NCI-H1417 treated with DMSO at 0.1 percent for 48 hours (cell line): ENCODE data around the gene ELAVL3.
A peak's percentile ranks its signal among the peaks of the same experiment; 100 is the strongest.

ENCODE experiments used
- DNase-seq: peaks from one replicate; lab custom pipeline; 2025; lab: John Stamatoyannopoulos, UW

The ELAVL3 gene

DNA sequence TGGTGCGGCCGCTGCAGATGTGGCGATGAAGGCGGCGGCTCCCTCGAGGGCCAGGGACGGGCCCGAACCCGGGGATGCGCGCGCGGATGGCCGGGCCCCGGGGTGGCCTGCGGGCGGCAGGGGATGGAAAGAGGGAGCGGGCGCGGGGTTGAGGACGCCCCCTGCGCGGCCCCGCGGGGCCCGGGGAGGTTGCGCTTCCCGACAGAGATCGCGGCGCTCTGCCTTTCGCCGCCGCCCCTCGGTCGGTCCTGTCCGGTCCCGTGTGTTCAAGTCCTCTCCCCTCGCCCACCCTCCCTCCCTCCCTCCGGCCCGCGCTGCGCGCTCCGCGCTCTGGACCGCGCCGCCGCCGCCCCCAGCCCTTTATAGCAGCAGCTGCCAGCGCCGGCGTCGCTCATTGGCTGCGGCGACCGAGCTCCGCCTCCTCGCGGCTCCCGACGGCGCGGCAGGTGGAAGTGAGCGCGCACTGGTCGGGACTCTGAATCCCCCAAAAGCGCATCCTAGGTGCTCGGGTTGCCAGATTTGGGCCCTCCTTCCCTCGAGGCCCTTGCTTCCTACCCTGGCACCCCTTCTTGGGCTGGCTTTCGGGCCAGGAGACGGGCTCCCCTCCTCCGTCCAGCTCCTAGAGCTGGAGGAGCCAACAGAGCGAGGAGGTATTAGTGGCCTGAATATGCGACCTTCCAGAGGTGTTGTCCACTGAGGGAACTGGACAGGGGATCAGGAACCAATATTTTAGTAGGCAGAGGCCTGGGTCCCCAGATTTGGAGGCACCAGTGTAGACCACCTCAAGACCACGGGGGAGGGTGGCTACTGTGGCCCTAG lies at the start of gene ELAVL3:
Gene ELAVL3, minus strand, starts transcription at position 332 of the 819 bp plus-strand sequence. CDS start 438 bp downstream, outside the sequence.
- no peak for DNase-seq

DNA sequence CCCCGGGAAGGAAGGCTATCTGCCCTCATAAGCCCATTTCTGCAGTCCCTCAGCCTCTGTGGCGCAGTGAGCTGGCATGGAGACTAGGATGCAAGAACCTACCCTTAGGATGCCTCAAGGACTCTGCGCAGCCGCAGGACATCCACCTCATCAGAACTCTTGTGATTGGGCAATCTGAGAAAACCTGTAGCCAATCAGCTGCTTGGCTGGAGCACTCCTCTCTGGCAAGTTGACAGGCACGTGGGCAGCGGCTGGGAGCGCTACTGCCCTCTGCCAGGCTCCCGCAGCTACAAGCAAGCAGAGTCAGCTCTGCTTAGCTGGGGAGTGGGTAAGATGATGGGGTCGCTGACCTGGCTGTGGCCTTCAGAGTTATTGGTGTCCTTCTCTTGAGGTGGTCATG lies 49.6 kb upstream of the ELAVL3 start:
- peak; percentile 19 for DNase-seq

DNA sequence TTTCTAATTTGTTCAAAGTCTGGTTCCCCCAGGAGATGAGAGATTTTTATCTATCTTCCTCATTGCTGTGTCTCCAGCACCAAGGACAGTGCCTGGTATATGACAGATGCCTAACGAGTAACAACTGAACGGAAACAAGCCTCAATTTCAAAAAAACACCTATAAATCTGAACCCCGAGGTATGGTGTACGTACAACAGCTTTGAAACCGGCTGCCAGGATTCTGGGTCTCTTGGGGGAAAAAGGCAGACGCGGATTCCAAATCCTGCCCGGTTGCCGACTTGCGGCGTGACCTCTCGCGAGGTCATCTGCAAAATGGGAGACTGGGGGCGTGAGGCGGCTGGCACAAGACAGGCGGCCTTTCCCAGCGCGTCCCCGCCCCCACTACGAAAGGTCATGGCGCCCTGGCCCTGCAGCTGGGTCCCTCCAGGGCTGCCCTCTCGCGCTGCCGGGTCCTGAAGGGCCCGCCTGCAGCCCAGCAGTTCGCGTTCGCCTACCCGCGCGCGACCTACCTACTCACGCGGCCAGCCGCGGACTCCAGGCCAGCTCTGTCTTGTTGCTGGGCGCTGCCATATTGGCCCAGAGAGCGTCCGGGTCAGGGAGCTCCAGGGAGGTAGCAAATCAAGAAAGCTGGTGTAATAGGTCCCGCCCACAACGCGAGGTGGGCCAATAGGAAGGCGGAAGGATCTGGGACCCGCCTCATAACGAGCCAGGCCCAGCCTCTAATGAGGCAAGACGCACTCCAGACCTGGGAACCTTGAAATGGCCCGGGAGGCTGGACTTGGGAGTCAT lies 47.9 kb upstream of the ELAVL3 start, which contains the start of gene ECSIT:
Gene ECSIT, minus strand, starts transcription at position 584 of the 791 bp plus-strand sequence. CDS start 9,964 bp downstream, outside the sequence.
- peak; percentile 97 for DNase-seq

DNA sequence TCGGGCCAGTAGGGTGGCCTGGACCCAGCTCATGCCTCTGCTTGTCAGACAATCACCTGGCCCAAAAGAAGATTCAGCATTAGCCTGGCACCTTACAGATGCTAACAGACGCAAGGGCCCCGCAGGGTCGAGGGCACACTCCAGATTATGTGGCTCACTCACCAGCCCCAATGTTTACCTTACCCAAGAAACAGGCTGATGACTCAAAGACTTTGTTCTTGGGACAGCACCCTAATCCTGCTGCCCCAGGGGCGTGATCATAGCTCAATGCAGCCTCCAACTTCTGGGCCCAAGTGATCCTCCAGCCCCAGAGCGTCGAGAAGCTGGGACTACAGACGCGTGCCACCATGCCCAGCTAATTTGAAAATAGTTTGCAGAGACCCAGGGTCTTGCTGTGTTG lies 38.3 kb upstream of the ELAVL3 start:
- DNase-seq = no peak

GRCh38 chr19:11513946-11514345 lies 33.1 kb upstream of the ELAVL3 start:
- no peak for DNase-seq

GRCh38 chr19:11510444-11510843 lies 29.6 kb upstream of the ELAVL3 start:
- DNase-seq = no peak

DNA sequence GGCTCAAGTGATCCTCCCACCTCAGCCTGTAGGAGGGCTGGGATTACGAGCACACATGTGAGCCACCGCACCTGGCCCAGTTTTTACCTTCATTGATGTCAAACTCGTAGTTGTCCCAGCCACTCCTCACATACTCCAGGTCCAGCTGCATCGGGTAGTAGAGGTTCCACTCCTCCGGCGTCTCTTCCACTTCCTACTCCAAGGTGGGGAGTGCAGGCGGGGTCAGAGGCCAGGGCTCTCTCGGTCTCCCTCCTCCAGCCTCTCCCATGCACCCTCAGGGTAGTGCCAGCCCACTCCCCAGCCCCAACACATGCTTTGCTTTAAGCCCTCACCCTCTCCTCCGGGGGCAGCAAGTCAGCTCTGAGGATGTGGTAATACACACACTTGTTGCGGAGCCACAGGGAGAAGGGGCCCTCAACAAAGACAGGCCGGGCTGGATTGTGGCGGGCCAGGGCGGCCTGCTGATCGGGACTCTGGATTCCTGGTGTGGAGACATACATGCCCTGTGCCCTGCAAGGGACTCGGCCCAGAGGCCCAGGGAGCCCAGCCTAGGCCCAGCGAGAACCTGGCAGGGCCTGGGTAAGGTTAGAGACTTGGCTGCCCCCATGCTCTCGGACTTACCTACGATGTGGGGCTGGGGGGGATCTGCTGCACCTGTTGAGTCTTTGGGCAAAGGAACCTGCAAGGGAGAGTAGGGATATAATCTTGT lies 26.7 kb upstream of the ELAVL3 start:
- DNase-seq = no peak

DNA sequence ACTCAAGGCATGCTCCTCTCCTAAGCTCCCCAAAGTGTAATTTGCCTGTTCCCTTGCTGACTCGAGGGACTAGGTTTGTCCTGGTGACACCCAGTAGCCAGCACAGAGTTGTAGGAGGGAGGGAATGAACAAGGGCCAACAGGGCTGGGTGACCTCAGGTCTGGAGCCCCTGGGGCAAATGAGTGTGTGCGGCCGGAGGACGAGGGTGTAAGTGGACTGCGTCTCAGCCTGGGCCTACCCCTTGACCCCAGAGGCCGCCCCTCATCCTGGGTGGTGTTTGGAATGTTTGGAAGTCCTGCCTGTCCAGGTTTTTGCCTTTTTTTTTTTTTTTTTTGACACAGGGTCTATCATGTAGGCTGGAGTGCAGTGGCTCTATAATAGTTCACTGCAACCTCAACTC lies 26.1 kb upstream of the ELAVL3 start:
- no peak for DNase-seq

DNA sequence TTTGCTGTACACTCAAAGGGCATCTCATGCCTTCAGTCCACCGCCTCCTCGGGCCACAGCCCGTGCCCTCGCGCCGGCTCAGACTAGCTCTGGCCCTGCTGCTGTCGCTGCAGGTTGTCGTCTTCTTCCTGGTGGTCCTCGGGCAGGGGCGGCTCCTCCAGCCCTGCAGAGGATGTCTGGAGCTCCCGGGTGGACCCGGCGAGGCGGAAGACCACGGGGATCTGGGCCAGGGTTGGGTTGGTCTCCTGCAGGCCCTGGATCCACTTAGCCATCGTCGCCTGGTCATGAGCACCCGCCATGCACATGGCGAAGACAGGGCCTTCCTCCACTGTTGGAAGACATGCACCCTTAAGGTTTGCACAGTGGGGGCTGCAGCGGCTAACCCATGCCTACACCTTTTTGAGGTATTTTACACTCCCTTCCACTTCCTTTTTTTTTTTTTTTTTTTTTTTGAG lies 25.3 kb upstream of the ELAVL3 start:
- DNase-seq = no peak

- peak; percentile 84 for DNase-seq
Measured at GRCh38 chr19:11505504-11506100, 24.8 kb upstream of the ELAVL3 start, which contains the start of gene ZNF653. TSS of gene ZNF653 (minus strand) at chr19:11505839. CDS start at chr19:11505786, 53 bp downstream.

DNA sequence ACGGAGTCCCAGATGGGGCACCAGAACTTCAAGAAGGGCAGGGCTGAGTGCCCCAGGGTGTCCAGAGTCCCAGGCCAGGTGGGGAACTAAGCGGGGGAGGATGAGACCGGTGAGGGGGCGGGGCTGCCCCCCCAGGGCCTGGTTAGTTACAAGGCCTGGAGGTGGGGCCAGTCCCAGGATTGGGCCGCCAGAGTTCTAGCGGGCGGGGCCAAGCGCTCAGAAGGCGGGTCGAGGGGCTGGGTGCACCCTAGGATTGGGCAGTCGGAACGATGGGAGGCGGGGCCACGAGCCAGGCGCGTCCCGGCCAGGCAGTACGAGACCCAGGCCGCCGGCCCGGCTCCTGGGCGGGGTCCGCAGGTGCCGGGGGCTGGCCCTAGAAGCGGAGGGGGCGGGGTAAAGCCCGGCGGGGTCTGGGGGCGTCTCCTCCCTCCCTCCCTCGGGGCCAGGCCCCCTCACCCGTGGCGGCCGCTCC lies 24.2 kb upstream of the ELAVL3 start:
- peak; percentile 80 for DNase-seq

- no peak for DNase-seq
Measured at GRCh38 chr19:11504502-11505031, 23.7 kb upstream of the ELAVL3 start.

- DNase-seq = no peak
Measured at GRCh38 chr19:11499890-11500420, 19.1 kb upstream of the ELAVL3 start.

- DNase-seq = no peak
Measured at GRCh38 chr19:11499220-11499726, 18.4 kb upstream of the ELAVL3 start.

- no peak for DNase-seq
Measured at GRCh38 chr19:11496391-11497163, 15.7 kb upstream of the ELAVL3 start.

DNA sequence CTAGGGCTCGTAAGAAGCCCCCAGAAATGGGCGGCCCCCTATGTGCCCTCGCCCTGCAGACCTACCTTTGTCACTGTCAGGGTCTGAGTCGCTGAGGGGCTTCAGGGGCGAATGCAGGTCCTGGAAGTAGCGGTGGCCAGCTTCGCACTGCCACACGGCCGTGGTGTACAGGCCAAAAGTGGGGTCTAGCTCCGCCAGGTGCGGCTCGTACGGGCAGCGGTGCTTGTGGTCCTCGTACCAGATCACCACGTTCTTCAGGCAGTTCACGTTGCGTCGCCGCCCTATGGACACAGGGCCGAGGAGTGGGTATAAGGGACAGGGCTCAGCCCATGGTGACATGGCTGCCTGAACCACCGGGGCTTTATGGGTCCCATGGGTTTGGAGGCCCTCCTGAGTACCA lies 15.0 kb upstream of the ELAVL3 start:
- no peak for DNase-seq

GRCh38 chr19:11495481-11495880 lies 14.6 kb upstream of the ELAVL3 start:
- no peak for DNase-seq

- no peak for DNase-seq
Measured at GRCh38 chr19:11494634-11495285, 13.9 kb upstream of the ELAVL3 start.

DNA sequence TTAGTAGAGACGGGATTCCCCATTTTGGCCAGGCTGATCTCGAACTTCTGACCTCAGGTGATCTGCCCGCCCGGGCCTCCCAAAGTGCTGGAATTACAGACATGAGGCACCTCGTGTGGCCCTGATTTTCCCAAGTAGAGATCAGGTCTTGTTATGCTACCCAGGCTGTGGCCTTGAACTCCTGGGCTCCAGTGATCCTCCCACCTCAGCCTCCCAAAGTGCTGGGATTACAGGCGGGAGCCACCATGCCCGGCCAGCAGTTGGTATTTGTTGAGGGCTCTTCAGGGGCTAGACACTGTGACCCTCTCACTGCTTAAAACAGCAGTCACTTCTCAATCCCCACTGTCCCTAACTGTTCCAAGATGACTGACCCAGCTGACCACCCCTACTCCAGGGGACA lies 8.5 kb upstream of the ELAVL3 start:
- no peak for DNase-seq
